Activated CD4-positive, CD25-positive, alpha-beta regulatory T cell treated with anti-CD3 and anti-CD28 coated beads, Interleukin-2, amount 50 U/mL, for 16 hours (primary cell): ENCODE measurements around the gene RPRD2.
"Not testable (repeated sequence)": the region's sequence is repeated elsewhere in the genome, so short reads cannot be mapped to it uniquely, and the experiment has no call there.

Source experiments
- DNase-seq: peaks from one replicate; pipeline ENCODE4 v3.0.0-alpha.2; 2020; ENCODE audit warnings: low read depth, low spot score

The RPRD2 gene

DNA sequence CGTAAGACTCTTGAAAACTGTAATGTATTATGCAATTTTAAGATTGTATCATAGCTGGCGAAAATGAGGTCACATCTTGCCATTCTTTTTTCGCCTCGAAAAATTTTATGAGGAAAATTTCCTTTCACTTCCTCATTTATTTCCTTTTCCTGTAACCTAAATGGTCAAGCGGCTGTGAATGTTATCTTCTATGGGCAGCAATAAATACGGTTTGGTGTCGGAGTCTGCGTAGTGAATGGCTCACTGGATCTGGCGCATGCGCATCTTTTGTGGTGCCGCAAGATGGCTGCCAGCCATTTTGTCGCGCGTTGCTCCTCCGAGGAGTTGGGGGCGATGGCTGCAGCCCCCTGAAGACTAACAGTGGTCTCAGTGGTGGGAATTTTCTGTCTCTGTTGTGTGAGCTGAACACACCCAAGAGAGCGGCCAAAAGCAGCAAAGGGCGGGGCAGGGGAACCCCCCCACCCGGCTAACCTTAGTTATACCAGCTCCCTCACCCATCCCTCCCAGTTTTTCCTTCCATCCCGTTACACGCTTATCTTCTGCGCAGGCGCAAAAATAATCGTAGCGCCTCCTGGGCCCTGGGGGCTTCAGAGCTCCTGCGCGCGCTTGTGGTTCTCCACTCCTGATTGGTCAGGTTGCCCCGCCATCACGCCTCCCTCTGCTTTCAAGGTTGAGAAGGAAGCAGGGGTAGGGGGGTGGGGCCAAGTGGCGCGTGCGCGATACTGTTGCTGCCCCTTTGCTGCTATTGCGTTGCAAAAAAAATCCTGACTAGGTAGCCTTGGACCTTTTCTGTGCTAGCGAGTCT lies at the start of gene RPRD2:
RPRD2 (plus strand) TSS at position 722 of the 805 bp plus-strand sequence. CDS start 568 bp downstream, outside the sequence.
- DNase-seq = peak; percentile 98

DNA sequence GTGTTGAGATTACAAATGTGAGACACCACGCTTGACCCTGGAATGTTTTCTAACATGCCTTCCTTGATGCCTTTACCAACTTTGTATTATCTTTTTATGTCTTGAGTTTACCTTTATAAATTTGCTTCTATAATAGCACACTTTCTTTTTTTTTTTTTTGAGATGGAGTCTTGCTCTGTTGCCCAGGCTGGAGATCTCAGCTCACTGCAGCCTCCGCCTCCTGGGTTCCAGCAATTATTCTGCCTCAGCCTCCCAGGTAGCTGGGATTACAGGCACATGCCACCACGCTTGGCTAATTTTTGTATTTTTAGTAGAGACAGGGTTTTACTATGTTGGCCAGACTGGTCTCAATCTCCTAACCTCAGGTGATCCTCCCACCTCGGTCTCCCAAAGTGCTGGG lies 49.3 kb upstream of the RPRD2 start:
- DNase-seq = not testable (repeated sequence)

GRCh38 chr1:150320667-150320978 lies 43.3 kb upstream of the RPRD2 start:
- no peak for DNase-seq

DNA sequence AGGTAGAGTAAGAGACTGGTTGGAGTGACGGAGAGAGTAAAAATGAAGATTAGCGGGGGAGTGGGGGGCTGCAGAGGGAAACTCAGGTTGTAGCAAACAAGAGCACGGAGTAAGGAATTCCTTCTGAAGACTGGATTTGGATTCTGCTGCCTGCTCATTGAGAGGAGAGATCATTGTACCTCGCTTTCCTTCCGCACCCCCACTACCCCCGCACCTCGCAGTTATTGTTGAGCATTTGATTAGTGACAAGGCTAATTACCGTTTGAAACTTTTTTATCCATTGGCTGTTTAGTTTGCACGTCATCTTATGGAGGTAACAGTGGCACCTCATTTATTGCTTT lies 42.2 kb upstream of the RPRD2 start:
- DNase-seq = no peak

- DNase-seq = no peak
These were observed 41.6 kb upstream of the RPRD2 start for GRCh38 chr1:150322310-150322709.

DNA sequence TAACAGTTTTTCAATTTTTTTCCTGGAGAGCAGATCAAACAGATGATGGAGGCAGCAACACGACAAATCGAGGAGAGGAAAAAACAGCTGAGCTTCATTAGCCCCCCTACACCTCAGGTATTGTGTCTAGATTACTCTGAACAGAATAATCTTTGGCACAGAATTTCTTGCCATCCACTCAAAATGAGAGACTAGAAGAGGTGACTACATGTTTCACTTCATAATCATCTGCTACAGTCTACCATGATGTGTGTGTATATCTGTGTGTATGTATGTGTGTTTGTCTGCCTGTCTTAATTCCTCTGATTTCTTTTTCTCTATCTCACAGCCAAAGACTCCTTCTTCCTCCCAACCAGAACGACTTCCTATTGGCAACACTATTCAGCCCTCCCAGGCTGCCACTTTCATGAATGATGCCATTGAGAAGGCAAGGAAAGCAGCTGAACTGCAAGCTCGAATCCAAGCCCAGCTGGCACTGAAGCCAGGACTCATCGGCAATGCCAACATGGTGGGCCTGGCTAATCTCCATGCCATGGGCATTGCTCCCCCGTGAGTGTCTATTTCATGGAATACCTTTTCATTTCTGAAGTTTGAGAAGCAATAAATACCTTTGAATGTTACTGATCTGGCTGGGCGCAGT lies 31.2 kb upstream of the RPRD2 start:
- no peak for DNase-seq

GRCh38 chr1:150346316-150346715 lies 17.6 kb upstream of the RPRD2 start:
- no peak for DNase-seq

DNA sequence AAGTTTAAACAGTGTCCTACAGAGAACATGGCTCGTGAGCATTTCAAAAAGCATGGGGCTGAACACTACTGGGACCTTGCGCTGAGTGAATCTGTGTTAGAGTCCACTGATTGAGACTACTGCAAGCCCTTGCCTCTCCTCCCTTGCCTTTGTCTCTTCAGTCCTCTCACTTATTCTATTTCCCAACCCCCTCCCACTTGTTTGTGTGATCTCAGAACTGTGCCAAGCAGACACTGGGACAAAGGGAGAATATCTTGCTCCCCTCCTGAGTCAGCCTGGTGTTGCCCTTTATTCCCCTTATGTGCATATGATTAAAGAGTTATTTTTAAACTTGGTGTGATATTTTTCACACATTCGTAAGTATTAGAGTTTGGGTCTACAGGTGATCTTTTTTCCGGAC lies 11.1 kb upstream of the RPRD2 start:
- no peak for DNase-seq

DNA sequence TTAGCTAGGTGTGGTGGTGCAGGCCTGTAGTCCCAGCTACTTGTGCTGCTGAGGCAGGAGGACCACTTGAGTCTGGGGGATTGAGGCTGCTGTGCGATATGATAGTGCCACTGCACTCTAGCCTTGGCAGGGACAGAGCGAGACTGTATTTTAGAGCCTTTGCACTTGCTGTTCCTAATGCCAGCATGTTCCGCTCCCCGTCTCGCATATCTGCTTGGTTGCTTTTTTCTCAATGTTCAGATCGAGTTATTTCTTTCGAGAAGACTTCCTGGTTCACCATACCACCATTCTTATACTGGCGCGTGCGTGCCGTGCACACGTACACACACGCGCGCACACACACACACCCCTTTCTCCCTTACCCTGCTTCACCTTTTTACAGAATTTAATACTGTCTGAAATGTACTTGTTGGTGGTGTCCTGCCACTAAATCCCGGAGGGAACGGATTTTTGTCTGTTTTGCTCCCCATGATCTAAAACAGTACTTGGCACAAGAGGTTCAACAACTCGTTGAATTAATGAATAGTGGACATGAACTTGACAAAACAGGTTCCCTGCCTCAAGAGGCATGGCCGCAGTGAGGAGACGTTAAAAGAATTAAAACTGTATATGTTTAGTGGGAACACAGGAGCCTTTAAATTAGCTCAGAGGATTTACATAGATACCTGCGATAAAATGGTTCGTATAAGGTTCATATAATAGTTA lies 1.1 kb upstream of the RPRD2 start:
- DNase-seq = no peak

DNA sequence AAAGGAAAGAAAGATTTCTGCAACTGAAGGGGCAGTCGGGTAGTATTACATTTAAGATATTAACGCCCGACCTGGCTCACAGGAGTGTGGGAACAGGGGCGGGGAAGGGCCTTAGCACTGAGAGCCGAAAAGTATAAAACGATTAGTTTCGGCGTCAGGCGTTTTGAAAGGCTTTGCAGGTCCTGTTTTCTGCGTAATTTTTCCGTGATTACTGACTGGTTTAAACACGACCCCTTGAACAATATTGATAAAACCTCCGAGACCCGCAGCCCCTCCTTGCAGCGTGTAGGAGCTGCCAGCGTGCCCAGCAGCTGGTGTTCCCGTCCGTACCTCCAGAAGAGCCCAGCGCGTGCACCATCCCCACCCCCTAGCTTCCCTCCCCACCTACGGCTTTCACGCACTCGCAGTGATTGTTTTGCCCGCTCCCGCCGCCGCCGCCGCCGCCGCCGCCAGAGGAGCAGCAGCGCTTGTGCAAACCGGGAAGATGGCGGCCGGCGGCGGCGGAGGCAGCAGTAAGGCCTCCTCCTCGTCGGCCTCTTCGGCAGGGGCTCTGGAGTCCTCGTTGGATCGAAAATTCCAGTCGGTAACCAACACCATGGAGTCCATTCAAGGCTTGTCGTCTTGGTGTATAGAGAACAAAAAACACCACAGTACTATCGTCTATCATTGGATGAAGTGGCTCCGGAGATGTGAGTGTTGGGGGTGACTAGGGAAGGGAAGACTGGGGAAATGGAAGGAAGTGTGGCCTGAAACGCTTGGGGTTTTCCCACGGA lies 470 bp downstream of the RPRD2 start:
- DNase-seq = peak; percentile 57

DNA sequence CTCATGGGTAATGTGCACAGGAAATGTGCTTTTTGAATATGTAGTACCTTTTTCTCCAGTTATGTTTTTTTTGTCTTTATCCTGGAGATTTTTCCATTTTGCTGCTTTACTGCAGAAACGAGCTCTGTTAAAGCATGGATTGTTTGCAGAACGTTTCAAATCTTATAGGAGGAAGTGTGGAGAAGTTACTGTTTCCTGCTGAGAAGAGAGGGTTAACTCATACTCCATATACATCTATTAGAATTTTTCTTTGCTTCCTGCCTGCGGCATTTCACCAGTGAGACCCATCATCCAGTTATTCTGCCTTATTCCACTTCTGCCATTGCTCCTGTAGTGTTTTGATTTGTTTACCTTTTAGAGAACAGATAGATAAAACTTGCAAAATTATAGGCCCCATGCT lies 2.0 kb downstream of the RPRD2 start:
- DNase-seq = no peak

GRCh38 chr1:150366416-150367296 lies 2.7 kb downstream of the RPRD2 start:
- no peak for DNase-seq

- DNase-seq = no peak
These were observed 7.2 kb downstream of the RPRD2 start for GRCh38 chr1:150371110-150371509.

DNA sequence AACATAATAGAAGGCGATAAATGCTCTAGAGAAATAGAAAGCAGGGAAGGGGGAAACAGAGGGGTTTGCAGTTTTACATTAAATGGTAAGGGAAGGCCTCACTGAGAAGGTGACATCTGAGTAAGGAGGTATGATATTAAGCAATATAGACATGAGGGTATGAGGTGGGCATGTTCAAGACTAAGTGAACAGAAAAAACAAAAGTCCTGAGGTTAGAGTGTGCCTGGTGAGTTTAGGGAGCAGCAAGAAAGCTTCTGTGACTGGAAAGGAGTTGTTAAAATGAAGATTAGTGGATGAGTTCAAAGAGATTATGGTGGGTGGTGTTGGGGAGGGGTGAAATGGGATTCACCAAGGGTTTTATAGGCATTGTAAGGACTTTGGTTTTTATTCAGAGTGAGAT lies 8.6 kb downstream of the RPRD2 start:
- DNase-seq = no peak

- DNase-seq = no peak
These were observed 12.2 kb downstream of the RPRD2 start for GRCh38 chr1:150376110-150376509.

- no peak for DNase-seq
These were observed 19.8 kb downstream of the RPRD2 start for GRCh38 chr1:150383631-150384324.

DNA sequence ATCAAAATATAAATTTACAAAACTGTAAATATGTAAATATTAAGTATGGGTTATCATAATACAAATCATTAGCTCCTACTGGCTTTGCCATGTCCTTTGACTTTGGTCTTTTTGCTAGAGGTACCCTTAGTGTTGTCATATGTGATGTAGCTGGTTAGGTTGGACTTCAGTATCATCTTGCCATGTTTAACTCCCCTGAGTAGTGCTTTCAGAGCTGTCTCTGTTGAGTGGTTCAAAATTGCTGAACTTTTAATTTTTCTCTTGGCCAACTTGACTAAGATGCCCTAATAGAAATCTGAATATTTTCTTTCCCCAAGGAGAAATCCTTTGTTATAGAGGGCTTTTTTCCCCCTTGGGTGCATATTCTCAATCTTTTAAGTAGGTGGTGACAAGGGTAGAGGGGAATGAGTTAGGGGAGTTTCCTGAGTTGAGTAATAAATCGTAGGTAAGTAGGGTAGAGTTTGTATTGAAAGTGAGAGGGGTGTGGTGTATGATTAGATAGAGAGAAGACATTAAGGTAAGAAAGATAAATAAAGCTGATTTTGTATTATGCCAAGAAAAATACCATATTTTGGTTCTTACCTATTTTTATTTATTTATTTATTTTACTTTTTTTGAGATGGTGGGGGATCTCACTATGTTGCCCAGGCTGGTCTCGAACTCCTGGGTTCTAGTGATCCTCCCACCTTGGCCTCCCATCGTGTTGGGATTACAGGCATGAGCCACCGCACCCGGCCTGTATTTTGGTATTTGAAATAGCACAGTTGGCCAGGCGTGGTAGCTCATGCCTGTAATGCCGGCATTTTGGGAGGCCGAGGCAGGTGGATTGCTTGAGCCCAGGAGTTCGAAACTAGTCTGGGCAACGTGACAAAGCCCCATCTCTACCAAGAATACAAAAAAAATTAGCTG lies 21.8 kb downstream of the RPRD2 start:
- DNase-seq = no peak

DNA sequence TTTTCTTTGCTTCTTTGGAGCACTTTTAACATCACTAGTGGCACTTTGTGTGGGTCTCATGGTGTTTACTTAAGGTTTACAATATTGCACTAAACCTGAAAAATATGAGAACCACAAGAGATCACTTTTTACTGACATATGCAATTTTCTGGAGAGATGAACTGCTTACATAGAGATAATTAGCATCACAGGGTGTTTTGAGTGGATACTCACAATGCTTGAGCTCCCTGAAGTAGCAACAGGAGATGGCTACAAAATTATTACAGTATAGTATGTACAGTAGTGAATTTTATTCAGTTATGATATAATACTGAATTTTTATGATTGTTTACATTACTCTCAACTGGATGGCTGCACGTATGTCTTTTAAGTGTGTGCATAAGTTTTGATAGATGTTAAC lies 22.6 kb downstream of the RPRD2 start:
- DNase-seq = no peak

- DNase-seq = no peak
These were observed 23.3 kb downstream of the RPRD2 start for GRCh38 chr1:150387200-150387599.

DNA sequence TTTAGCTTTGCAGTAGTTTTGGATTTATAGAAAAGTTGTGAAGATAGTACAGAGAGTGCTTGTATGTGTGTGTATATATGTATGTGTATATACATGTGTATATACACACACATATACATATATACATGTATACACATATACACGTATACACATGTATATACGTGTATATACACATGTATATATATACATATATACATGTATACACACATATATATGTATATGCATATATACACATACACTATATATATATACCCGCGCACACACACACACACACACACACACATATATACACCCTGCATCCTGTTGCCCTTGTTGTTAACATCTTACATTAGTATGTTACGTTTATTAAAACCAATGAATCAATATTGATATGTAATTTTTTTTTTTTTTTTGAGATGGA lies 24.3 kb downstream of the RPRD2 start:
- DNase-seq = no peak
